Measurements from ENCODE around the gene CSTF3.

CSTF3 gene

GRCh38 chr11:33040862-33041453 is 120.3 kb downstream of the CSTF3 start:
- DNase-seq (ENCODE audit: low read depth): no peak

GRCh38 chr11:33040033-33040861 is 121.0 kb downstream of the CSTF3 start:
- no peak for DNase-seq (ENCODE audit: low read depth)

- DNase-seq (ENCODE audit: low read depth): peak; percentile 85
Observed at GRCh38 chr11:33039274-33040032, 121.8 kb downstream of the CSTF3 start, which contains the start of gene TCP11L1. Gene TCP11L1 (plus strand): TSS chr11:33039572. CDS start chr11:33043774, 4,202 bp downstream.

DNA sequence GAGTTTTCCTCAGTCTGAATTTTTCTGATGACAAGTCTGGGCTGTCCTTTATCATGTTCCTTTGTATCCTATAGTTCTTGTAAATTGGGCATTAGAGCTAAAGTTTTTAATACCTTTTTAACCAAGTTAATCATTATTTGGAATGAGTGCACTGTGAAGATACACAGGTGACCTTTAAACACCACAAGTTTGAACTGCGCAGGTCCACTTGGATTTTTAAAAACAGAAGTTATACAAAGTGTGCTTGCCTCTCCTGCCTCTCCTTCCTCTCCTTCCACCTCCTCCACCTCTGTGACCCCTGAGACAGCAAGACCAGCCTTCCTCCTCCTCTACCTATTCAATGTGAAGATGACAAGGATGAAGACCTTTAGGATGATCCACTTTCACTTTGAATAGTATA is 126.3 kb downstream of the CSTF3 start:
- DNase-seq (ENCODE audit: low read depth): no peak

All from stromal cell of bone marrow (primary cell).